Stimulated activated CD8-positive, alpha-beta memory T cell treated with anti-CD3 and anti-CD28 coated beads, Interleukin-4, amount 100 ng/mL, for 1 hour (primary cell): Measurements from ENCODE around the gene GNA12.

Experiments
- DNase-seq, 2 donors: peaks; one replicate each; pipeline ENCODE4 v3.0.0-alpha.2; 2020; ENCODE audit warnings: low read depth in 2 of 2, low spot score in 1 of 2

GNA12 gene

GRCh38 chr7:2785071-2785500, 59.0 kb downstream of the GNA12 start:
- DNase-seq = no peak

- no peak for DNase-seq
These were observed 61.5 kb downstream of the GNA12 start for GRCh38 chr7:2782565-2782964.

GRCh38 chr7:2782121-2782520, 62.0 kb downstream of the GNA12 start:
- DNase-seq = no peak

- DNase-seq = no peak
These were observed 62.5 kb downstream of the GNA12 start for GRCh38 chr7:2781636-2782035.

- no peak for DNase-seq
These were observed 65.1 kb downstream of the GNA12 start for GRCh38 chr7:2779051-2779450.

- DNase-seq = no peak
These were observed 66.1 kb downstream of the GNA12 start for GRCh38 chr7:2777898-2778535.

- DNase-seq = no peak
These were observed 67.7 kb downstream of the GNA12 start for GRCh38 chr7:2776401-2776800.

- DNase-seq = no peak
These were observed 68.3 kb downstream of the GNA12 start for GRCh38 chr7:2775785-2776184.

- no peak for DNase-seq
These were observed 68.7 kb downstream of the GNA12 start for GRCh38 chr7:2775376-2775775.

GRCh38 chr7:2774935-2775334, 69.2 kb downstream of the GNA12 start:
- DNase-seq = no peak

- no peak for DNase-seq
These were observed 69.8 kb downstream of the GNA12 start for GRCh38 chr7:2774280-2774679.

GRCh38 chr7:2773608-2774007, 70.5 kb downstream of the GNA12 start:
- DNase-seq = no peak

GRCh38 chr7:2771274-2771731, 72.8 kb downstream of the GNA12 start:
- DNase-seq = no peak

GRCh38 chr7:2764621-2765020, 79.5 kb downstream of the GNA12 start:
- DNase-seq = no peak

- no peak for DNase-seq
These were observed 80.5 kb downstream of the GNA12 start for GRCh38 chr7:2763597-2763996.

- no peak for DNase-seq
These were observed 82.2 kb downstream of the GNA12 start for GRCh38 chr7:2761801-2762497.

- no peak for DNase-seq
These were observed 82.9 kb downstream of the GNA12 start for GRCh38 chr7:2761131-2761624.

- no peak for DNase-seq
These were observed 83.8 kb downstream of the GNA12 start for GRCh38 chr7:2760098-2760889.

- DNase-seq = no peak
These were observed 84.4 kb downstream of the GNA12 start for GRCh38 chr7:2759736-2760097.

- DNase-seq = no peak
These were observed 85.2 kb downstream of the GNA12 start for GRCh38 chr7:2758673-2759616.
